Body of pancreas (tissue), 4 donors: ENCODE data around the gene ABI1.

Experiments
- POLR2A ChIP-seq, 3 donors: fragments of 450-650 bp; IDR thresholded peaks; one replicate each; pipeline ENCODE4 v1.6.1; 2016; ENCODE audit warnings: antibody characterized with exemption in 3 of 3, mild to moderate bottlenecking in 2 of 3
- TF ChIP-seq, protein P1 (sequence below), 7 experiments: fragments of 450-650 bp in 4 of 7; fragments of 200-600 bp in 3 of 7; sonication (generic) in 3 of 7; IDR thresholded peaks; one replicate each; pipeline ENCODE4 v1.5.1; 2016 to 2019; ENCODE audit warnings: antibody characterized with exemption in 7 of 7

DNA sequence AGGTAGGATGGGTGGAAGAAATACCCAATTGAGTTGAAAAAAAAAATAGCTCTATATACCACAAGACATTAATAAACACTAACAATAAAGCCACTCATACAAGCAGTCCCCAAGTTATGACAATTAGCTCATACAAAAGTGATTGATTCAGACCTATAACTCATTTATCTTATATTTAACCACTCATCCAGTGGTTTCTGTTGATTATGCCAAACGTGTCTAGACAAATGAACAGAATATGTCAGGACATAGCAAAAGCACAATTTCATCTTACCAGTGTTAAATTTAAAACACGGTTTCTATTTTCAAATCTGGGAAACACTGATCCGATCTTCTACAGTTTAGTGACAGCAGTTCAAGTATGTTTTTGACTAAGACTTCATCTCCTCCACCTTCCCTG, 17.0 kb downstream of the ABI1 start:
- TF ChIP-seq, protein P1, sequence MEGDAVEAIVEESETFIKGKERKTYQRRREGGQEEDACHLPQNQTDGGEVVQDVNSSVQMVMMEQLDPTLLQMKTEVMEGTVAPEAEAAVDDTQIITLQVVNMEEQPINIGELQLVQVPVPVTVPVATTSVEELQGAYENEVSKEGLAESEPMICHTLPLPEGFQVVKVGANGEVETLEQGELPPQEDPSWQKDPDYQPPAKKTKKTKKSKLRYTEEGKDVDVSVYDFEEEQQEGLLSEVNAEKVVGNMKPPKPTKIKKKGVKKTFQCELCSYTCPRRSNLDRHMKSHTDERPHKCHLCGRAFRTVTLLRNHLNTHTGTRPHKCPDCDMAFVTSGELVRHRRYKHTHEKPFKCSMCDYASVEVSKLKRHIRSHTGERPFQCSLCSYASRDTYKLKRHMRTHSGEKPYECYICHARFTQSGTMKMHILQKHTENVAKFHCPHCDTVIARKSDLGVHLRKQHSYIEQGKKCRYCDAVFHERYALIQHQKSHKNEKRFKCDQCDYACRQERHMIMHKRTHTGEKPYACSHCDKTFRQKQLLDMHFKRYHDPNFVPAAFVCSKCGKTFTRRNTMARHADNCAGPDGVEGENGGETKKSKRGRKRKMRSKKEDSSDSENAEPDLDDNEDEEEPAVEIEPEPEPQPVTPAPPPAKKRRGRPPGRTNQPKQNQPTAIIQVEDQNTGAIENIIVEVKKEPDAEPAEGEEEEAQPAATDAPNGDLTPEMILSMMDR (IDR thresholded peaks at IDR 0.05): no peak
- no peak for TF ChIP-seq POLR2A (IDR thresholded peaks at IDR 0.05)
